Skeletal muscle tissue (tissue), 4 donors: Measurements from ENCODE around the gene ARCN1. TPM values are rescaled to one million over a fixed set of nuclear protein-coding genes. Genes with fewer than 3 reads are reported as not detected.
"Not testable (repeated sequence)": the region's sequence is repeated elsewhere in the genome, so short reads cannot be mapped to it uniquely, and the experiment has no call there.

Experiments used
- H3K27ac ChIP-seq: one replicate; pipeline ENCODE4 v1.7.0; 2013; ENCODE audit warnings: mild to moderate bottlenecking, low read depth, low read length, inconsistent platforms
- H3K27me3 ChIP-seq, 3 donors: one replicate each; pipeline ENCODE4 v1.7.0; 2013; ENCODE audit warnings: low read length in 3 of 3; ENCODE audit not compliant: control insufficient read depth in 3 of 3, insufficient read depth in 3 of 3
- H3K36me3 ChIP-seq, 3 donors: one replicate each; pipeline ENCODE4 v1.7.0; 2013; ENCODE audit warnings: low read length in 3 of 3; ENCODE audit not compliant: control insufficient read depth in 3 of 3, insufficient read depth in 3 of 3
- H3K4me1 ChIP-seq, 3 donors: one replicate each; pipeline ENCODE4 v1.7.0; 2013; ENCODE audit warnings: low read length in 3 of 3, mild to moderate bottlenecking in 3 of 3; ENCODE audit not compliant: control insufficient read depth in 3 of 3, insufficient read depth in 3 of 3
- H3K4me3 ChIP-seq, 3 donors: one replicate each; pipeline ENCODE4 v1.7.0; 2013; ENCODE audit warnings: low read length in 3 of 3
- H3K9ac ChIP-seq, 3 donors: one replicate each; pipeline ENCODE4 v1.7.0; 2013; ENCODE audit warnings: low read length in 3 of 3, mild to moderate bottlenecking in 3 of 3, moderate library complexity in 2 of 3, low read depth in 1 of 3
- H3K9me3 ChIP-seq, 3 donors: one replicate each; pipeline ENCODE4 v1.7.0; 2013; ENCODE audit warnings: low read length in 3 of 3; ENCODE audit not compliant: control insufficient read depth in 3 of 3
- total RNA-seq: library from RNA; depleted of rRNA; stranded (reverse); fragments of >200 nt; gene quantifications from one replicate; pipeline ENCODE4 v1.2.3, GENCODE V29; 2014
- donor health status: Osteomylitis.

The ARCN1 gene
- total RNA-seq, 1 donor from 2014 or later: 61.1 TPM

DNA sequence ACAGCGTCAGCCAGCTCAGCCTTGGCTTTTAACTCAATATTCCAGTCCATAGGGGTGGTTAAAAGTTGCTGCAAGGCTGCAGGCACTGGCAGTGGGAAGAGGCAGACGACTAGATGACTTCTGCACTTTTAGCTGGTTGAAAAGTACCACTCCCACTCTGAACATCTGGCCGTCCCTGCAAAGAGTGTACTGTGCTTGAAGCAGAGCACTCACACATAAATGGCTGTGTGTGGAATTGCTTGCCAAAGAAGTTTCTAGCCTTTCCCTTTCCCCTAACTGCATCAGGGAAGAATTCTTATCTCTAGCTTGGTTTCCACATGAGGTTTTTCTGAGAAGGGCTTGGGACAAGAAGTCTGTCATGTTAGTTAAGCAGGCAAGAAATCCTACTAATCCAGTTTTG, 30.1 kb downstream of the ARCN1 start:
- H3K4me1 ChIP-seq: peaks cover 9 to 26% (median 26%) of the 10 kb centered on the region in 3 donors
- no peak overlapping the region for H3K4me3 ChIP-seq
- H3K27ac ChIP-seq: peak overlapping the region; percentile 41
- no peaks in the 10 kb centered on the region for H3K9me3 ChIP-seq
- H3K27me3 ChIP-seq: no peaks in the 10 kb centered on the region
- no peak overlapping the region for H3K9ac ChIP-seq
- peaks cover 19 to 35% (median 27%) of the 10 kb centered on the region in 3 donors for H3K36me3 ChIP-seq

- H3K9ac ChIP-seq, H3K27me3 ChIP-seq, H3K4me3 ChIP-seq, H3K9me3 ChIP-seq: not testable (repeated sequence)
- H3K27ac ChIP-seq: peak overlapping the region; percentile 66
- H3K36me3 ChIP-seq: peaks cover 15 to 27% (median 23%) of the 10 kb centered on the region in 3 donors
- H3K4me1 ChIP-seq: peaks cover 14 to 30% (median 28%) of the 10 kb centered on the region in 3 donors
Observed at GRCh38 chr11:118603709-118604108, 31.5 kb downstream of the ARCN1 start.

DNA sequence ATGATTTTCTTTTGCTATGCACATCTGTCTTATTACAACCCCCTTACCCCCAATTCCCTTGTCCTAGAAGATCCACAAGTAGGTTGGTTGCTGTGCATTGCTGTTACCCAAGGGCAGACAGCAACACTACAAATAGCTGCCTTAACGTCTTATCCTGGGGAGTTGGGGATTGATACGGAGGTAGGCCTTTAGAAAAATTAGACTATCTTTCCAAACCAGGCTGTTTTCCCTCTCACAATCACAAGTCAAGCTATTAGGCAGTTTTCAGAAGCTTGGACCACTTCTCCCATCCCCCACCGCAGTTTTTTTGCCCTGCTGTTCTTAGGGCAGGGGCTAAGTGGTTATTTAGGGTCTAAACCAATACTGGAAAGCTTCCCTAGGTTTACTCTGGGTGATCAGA, 32.4 kb downstream of the ARCN1 start:
- H3K27ac ChIP-seq: peak overlapping the region; percentile 66
- peaks cover 15 to 26% (median 23%) of the 10 kb centered on the region in 3 donors for H3K36me3 ChIP-seq
- no peak overlapping the region for H3K9ac ChIP-seq
- H3K4me3 ChIP-seq: no peak overlapping the region
- H3K4me1 ChIP-seq: peaks cover 20 to 37% (median 33%) of the 10 kb centered on the region in 3 donors
- no peaks in the 10 kb centered on the region for H3K9me3 ChIP-seq
- H3K27me3 ChIP-seq: peaks cover 0 to 9% (median 0%) of the 10 kb centered on the region in 3 donors

DNA sequence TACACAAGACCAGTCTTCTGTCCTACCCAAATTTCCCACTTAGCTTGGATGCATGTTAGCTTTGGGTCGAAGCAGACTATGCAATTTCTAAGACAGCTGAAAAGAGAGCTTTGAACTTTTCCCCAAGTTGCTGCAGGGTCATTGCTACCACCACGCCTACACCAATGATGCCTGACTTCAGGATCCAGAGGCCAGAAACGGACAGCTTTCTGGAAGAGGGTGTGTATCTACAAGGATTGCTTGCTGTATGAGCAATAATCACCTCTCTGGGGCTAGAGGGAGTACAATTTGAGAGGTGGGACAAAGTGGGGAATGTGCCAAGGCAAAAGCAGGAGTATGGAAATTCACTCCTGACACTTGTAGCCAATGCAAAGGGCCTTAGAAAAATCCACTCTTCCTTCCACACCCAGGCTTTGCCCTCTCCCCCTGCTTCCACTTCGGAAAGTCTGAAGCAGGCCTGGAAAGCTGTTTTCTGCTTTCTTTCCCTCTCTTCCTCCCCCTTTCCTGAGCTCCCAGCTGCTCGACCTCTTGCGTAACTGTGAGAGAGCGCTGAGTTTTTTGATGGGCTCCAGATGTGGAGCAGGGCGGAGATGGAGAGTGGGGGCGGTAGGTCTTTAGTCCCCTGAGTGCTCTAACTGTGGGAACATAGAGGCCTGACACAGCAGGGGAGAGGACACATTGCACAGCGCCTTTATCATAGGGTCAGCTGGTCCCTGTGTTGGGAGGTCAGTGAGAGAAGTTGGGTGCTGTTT, 33.1 kb downstream of the ARCN1 start:
- H3K36me3 ChIP-seq: peaks cover 13 to 18% (median 17%) of the 10 kb centered on the region in 3 donors
- peak overlapping the region in 2 of 3 donors; percentile 16 to 30 for H3K9ac ChIP-seq
- H3K27ac ChIP-seq: peak overlapping the region; percentile 66
- peak overlapping the region in 1 of 3 donors; percentile 10 for H3K4me3 ChIP-seq
- H3K4me1 ChIP-seq: peaks cover 24 to 37% (median 33%) of the 10 kb centered on the region in 3 donors
- H3K27me3 ChIP-seq: peaks cover 0 to 9% (median 0%) of the 10 kb centered on the region in 3 donors
- H3K9me3 ChIP-seq: no peaks in the 10 kb centered on the region

DNA sequence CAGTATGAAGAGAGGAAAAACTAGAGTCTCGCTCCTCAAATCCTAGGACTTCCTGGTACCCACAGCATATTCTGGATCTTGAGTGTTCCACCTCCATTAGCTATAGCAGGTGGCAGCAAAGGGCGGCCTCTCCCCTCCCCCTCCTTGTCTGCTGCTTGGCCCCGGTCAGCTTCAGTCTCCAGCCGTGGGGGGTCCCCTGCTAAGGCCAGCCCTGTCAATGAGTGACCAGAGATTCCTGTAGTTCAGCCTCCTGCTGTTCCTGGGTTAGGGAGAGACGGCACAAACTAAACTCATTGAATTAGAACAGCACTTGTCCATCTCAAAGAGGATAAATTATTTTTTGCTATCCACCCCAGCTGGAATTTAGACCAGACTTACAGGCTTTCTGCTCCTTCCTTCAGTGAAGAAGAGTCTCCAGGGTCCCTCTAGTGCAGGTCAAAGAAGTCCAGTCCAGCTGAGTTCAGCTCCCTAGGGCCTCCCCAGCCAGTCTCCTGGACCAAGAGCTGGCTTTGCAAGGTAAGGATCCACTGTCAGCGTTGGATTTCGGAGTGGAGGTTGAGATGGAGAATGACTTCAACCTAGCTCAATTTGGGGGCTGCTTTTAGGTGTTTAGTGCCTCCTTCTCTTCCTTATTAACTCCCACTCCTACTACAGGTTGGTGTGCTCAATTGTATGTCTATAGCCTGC, 34.1 kb downstream of the ARCN1 start:
- peak overlapping the region in 1 of 3 donors; percentile 57 for H3K9ac ChIP-seq
- peaks cover 24 to 37% (median 36%) of the 10 kb centered on the region in 3 donors for H3K4me1 ChIP-seq
- peaks cover 0 to 9% (median 0%) of the 10 kb centered on the region in 3 donors for H3K27me3 ChIP-seq
- peaks cover 10 to 12% (median 11%) of the 10 kb centered on the region in 3 donors for H3K36me3 ChIP-seq
- H3K4me3 ChIP-seq: peak overlapping the region in 2 of 3 donors; percentile 33 to 41
- H3K9me3 ChIP-seq: no peaks in the 10 kb centered on the region
- peak overlapping the region; percentile 66 for H3K27ac ChIP-seq

GRCh38 chr11:118606844-118607228, 34.6 kb downstream of the ARCN1 start:
- no peaks in the 10 kb centered on the region for H3K9me3 ChIP-seq
- H3K27ac ChIP-seq: peak overlapping the region; percentile 66
- H3K4me1 ChIP-seq: peaks cover 24 to 37% (median 37%) of the 10 kb centered on the region in 3 donors
- H3K4me3 ChIP-seq: peak overlapping the region in 2 of 3 donors; percentile 22 to 33
- H3K9ac ChIP-seq: no peak overlapping the region
- peaks cover 0 to 9% (median 0%) of the 10 kb centered on the region in 3 donors for H3K27me3 ChIP-seq
- peaks cover 5 to 7% (median 6%) of the 10 kb centered on the region in 3 donors for H3K36me3 ChIP-seq

- peaks cover 29 to 42% (median 40%) of the 10 kb centered on the region in 3 donors for H3K4me1 ChIP-seq
- H3K4me3 ChIP-seq: peak within 1 kb of the TSS; percentile 75 to 82 (median 77)
- peaks cover 0 to 9% (median 0%) of the 10 kb centered on the region in 3 donors for H3K27me3 ChIP-seq
- peak within 1 kb of the TSS; percentile 83 to 89 (median 85) for H3K9ac ChIP-seq
- H3K27ac ChIP-seq: peak within 1 kb of the TSS; percentile 88
- no peaks in the 10 kb centered on the region for H3K9me3 ChIP-seq
- H3K36me3 ChIP-seq: no peaks in the 10 kb centered on the region
Observed at GRCh38 chr11:118607401-118608359, 35.5 kb downstream of the ARCN1 start, which contains the start of gene PHLDB1. Gene PHLDB1 (plus strand): TSS chr11:118607615. CDS start chr11:118613837, 6,222 bp downstream.

GRCh38 chr11:118608360-118609227, 36.4 kb downstream of the ARCN1 start:
- Histone ChIP-seq H3K4me1 (peaks cover 30 to 44% (median 44%) of the 10 kb centered on the region in 3 donors), H3K27me3 (peaks cover 0 to 9% (median 0%) of the 10 kb centered on the region in 3 donors)

More at GRCh38 chr11:118608360-118609227, 36.4 kb downstream of the ARCN1 start:
- H3K9me3 ChIP-seq: no peaks in the 10 kb centered on the region
- H3K9ac ChIP-seq: peak overlapping the region; percentile 83 to 89 (median 85)
- peak overlapping the region; percentile 88 for H3K27ac ChIP-seq
- H3K36me3 ChIP-seq: peaks cover 0 to 5% (median 1%) of the 10 kb centered on the region in 3 donors
- peak overlapping the region; percentile 75 to 82 (median 77) for H3K4me3 ChIP-seq
